Parathyroid adenoma (tissue), 2 donors: ENCODE results near the gene KDM3A.

Experiments used
- H2AFZ ChIP-seq: fragments of 300-600 bp; sonication (generic); one replicate; pipeline ENCODE4 v1.7.0; 2017; ENCODE audit warnings: antibody characterized with exemption, mild to moderate bottlenecking
- H3K27ac ChIP-seq: fragments of 300-600 bp; sonication (generic); one replicate; pipeline ENCODE4 v1.7.0; 2017
- H3K27me3 ChIP-seq: fragments of 300-600 bp; sonication (generic); one replicate; pipeline ENCODE4 v1.7.0; 2017; ENCODE audit warnings: low read length; ENCODE audit not compliant: control insufficient read depth, insufficient read depth
- H3K36me3 ChIP-seq: fragments of 300-600 bp; sonication (generic); one replicate; pipeline ENCODE4 v1.7.0; 2017; ENCODE audit warnings: low read length; ENCODE audit not compliant: control insufficient read depth, insufficient read depth
- H3K4me1 ChIP-seq: fragments of 300-600 bp; sonication (generic); one replicate; pipeline ENCODE4 v1.7.0; 2017; ENCODE audit warnings: control low read depth
- H3K4me2 ChIP-seq: fragments of 300-600 bp; sonication (generic); one replicate; pipeline ENCODE4 v1.7.0; 2017; ENCODE audit warnings: low read length
- H3K4me3 ChIP-seq: fragments of 300-600 bp; sonication (generic); one replicate; pipeline ENCODE4 v1.7.0; 2017; ENCODE audit warnings: low read depth, low read length
- H3K79me2 ChIP-seq: fragments of 300-600 bp; sonication (generic); one replicate; pipeline ENCODE4 v1.7.0; 2017; ENCODE audit warnings: control low read depth
- H3K9ac ChIP-seq: fragments of 300-600 bp; sonication (generic); one replicate; pipeline ENCODE4 v1.7.0; 2017; ENCODE audit warnings: mild to moderate bottlenecking
- H3K9me3 ChIP-seq: fragments of 300-600 bp; sonication (generic); one replicate; pipeline ENCODE4 v1.7.0; 2017; ENCODE audit warnings: low read length; ENCODE audit not compliant: control insufficient read depth
- TF ChIP-seq, protein P1 (sequence below): fragments of 300-600 bp; sonication (generic); IDR thresholded peaks from one replicate; pipeline ENCODE4 v1.7.0; 2017; ENCODE audit warnings: antibody characterized with exemption, mild to moderate bottlenecking
- donor health status: primary hyperparathyroidism.

The KDM3A gene, protein sequence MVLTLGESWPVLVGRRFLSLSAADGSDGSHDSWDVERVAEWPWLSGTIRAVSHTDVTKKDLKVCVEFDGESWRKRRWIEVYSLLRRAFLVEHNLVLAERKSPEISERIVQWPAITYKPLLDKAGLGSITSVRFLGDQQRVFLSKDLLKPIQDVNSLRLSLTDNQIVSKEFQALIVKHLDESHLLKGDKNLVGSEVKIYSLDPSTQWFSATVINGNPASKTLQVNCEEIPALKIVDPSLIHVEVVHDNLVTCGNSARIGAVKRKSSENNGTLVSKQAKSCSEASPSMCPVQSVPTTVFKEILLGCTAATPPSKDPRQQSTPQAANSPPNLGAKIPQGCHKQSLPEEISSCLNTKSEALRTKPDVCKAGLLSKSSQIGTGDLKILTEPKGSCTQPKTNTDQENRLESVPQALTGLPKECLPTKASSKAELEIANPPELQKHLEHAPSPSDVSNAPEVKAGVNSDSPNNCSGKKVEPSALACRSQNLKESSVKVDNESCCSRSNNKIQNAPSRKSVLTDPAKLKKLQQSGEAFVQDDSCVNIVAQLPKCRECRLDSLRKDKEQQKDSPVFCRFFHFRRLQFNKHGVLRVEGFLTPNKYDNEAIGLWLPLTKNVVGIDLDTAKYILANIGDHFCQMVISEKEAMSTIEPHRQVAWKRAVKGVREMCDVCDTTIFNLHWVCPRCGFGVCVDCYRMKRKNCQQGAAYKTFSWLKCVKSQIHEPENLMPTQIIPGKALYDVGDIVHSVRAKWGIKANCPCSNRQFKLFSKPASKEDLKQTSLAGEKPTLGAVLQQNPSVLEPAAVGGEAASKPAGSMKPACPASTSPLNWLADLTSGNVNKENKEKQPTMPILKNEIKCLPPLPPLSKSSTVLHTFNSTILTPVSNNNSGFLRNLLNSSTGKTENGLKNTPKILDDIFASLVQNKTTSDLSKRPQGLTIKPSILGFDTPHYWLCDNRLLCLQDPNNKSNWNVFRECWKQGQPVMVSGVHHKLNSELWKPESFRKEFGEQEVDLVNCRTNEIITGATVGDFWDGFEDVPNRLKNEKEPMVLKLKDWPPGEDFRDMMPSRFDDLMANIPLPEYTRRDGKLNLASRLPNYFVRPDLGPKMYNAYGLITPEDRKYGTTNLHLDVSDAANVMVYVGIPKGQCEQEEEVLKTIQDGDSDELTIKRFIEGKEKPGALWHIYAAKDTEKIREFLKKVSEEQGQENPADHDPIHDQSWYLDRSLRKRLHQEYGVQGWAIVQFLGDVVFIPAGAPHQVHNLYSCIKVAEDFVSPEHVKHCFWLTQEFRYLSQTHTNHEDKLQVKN (N-terminal part only)

DNA sequence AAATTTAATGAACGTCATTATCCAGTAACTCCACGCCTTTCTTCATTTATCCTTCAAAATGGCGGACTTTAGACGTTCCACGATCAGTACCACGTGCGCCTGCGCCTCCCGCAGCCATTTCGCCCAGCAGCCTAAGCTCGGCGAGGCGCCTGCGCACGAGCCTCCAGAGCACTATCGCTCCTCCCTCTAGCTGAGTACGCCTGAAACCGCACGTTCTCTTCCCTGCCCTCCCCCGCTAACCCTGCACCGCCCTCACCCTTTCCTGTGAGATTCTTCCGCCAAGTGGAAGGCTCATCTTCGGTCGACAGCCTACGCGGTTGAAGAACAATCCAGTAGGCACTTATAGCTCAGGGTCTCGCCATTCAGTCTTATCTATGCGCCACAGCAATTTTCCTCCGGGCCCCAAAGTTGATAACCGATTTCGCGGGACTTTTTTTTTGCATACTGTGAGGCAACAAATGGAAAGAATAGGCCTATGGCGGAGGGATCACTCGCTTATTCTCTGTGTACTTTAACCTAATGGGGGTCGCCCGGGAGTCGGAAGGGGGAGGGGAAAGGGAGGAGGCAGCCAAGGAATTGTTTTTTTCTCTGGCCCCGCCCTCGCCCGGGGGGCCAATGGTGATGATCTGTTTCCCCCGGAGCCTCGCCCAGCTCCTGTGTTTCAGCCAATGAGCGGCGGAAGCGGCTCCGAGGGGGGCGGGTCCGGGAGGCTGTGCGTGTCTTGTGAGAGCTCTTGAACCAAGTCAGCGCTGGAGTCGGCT, at the start of gene KDM3A:
Gene KDM3A, plus strand, starts transcription at position 741 of the 761 bp plus-strand sequence. CDS start 677 bp downstream, outside the sequence.
- Histone ChIP-seq H3K4me2 (peak within 1 kb of the TSS; percentile 94), H3K27ac (peak within 1 kb of the TSS; percentile 99), H3K27me3 (no peaks in the 10 kb centered on the region), H3K4me3 (peak within 1 kb of the TSS; percentile 83), H3K4me1 (peaks cover 10% of the 10 kb centered on the region), H3K9ac (peak within 1 kb of the TSS; percentile 3), H2AFZ (peak within 1 kb of the TSS; percentile 97), H3K36me3 (peaks cover 6% of the 10 kb centered on the region), H3K9me3 (peaks cover 5% of the 10 kb centered on the region), H3K79me2 (peaks cover 16% of the 10 kb centered on the region)
- TF ChIP-seq, protein P1, sequence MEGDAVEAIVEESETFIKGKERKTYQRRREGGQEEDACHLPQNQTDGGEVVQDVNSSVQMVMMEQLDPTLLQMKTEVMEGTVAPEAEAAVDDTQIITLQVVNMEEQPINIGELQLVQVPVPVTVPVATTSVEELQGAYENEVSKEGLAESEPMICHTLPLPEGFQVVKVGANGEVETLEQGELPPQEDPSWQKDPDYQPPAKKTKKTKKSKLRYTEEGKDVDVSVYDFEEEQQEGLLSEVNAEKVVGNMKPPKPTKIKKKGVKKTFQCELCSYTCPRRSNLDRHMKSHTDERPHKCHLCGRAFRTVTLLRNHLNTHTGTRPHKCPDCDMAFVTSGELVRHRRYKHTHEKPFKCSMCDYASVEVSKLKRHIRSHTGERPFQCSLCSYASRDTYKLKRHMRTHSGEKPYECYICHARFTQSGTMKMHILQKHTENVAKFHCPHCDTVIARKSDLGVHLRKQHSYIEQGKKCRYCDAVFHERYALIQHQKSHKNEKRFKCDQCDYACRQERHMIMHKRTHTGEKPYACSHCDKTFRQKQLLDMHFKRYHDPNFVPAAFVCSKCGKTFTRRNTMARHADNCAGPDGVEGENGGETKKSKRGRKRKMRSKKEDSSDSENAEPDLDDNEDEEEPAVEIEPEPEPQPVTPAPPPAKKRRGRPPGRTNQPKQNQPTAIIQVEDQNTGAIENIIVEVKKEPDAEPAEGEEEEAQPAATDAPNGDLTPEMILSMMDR, result no peak

DNA sequence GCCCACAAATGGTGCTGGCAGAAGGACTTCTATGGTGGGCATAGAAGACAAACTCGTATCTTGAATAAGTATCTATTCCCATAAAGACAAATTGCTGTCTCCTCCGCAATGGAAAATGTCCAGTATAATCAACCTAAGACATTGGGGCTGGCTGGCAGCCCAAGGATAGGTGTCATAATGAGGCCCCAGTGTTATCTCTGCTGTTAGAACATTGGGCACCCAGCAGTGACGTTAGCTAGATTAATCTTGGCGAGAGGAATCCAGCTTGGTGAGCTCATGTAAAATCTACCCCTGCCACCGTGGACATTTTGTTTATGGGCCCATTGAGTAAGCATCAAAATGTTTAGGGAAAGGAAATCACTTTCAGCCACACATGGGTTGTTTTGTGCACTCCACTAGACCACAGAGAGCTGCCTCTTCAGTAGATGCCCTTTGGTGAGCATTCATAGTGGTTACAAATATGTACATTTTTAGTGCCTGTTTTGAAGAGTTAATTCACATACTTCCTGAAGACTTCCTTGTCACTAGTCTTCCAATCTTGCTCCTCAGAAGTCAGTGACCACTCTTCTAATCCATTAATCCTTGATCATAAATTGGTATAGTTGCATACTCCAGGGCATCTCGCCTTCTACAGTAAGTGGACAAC, 48.2 kb upstream of the KDM3A start:
- H3K27ac ChIP-seq, result no peak overlapping the region
- H3K27me3 ChIP-seq, result no peaks in the 10 kb centered on the region
- H3K4me2 ChIP-seq, result no peak overlapping the region
- H3K4me3 ChIP-seq, result no peak overlapping the region
- H3K9me3 ChIP-seq, result no peaks in the 10 kb centered on the region
- TF ChIP-seq, protein P1, result no peak
- no peak overlapping the region for H3K9ac ChIP-seq
- no peak overlapping the region for H2AFZ ChIP-seq
- no peaks in the 10 kb centered on the region for H3K4me1 ChIP-seq
- H3K36me3 ChIP-seq, result no peaks in the 10 kb centered on the region
- H3K79me2 ChIP-seq, result no peaks in the 10 kb centered on the region

DNA sequence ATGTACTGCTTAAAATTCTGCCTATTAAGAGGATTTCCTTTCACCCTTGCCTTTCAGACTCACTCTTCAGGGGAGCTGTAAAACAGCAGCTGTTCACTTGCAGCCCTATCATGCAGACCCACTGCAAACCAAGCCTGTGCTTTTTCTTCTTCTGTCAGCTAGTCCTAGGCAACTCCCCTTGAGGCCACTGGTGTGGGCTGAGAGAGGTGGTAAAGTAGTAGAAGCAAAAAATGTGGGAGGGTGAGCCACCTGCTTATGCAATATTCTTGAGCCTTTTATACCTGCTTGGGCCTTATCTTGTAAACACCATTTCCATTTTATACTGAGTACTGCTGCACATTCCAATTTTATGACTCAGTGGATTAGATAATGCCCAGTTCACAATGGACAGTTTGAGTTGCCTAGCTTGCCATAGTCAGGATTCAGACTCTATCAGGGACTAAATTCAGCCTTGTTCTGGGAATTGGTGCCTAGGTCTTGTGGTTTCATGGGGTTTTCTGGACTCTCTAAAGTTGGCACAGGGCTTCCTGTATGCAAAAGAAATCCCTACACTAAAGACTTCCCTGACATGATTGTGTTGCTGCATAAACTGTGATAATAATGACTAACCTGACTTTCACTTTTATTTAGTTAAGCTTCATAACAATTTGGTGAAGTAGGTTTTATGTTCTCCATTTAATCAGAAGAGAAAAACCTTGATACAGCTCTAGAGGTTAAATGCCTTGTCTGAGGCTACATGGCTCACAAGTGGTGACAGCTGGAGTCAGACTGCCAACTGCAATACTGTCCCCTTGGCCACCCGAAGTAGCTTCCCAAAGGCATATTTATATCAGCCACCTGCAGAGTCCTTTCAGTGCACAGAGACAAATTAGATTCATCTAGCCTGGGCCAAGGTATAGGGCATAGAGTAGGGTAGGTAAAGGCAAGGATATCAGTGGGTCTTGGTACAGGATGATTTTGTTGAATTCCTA, 47.4 kb upstream of the KDM3A start:
- Histone ChIP-seq H3K9me3 (no peaks in the 10 kb centered on the region), H3K27me3 (no peaks in the 10 kb centered on the region), H3K4me3 (no peak overlapping the region), H3K4me2 (no peak overlapping the region), H2AFZ (peak overlapping the region; percentile 30), H3K4me1 (no peaks in the 10 kb centered on the region), H3K36me3 (no peaks in the 10 kb centered on the region), H3K79me2 (no peaks in the 10 kb centered on the region), H3K27ac (no peak overlapping the region), H3K9ac (no peak overlapping the region)
- TF ChIP-seq, protein P1, result no peak
